Body of pancreas (tissue), 4 donors: ENCODE data around the gene CCDC85C. TPM values are rescaled to one million over a fixed set of nuclear protein-coding genes. Genes with fewer than 3 reads are reported as not detected.

Experiments
- ATAC-seq: fragments of 150-250 bp; one replicate; pipeline ENCODE4 v1.9.1; 2016
- DNase-seq, 4 donors: peaks; one replicate each; pipeline ENCODE4 v3.0.0-alpha.2; 2019
- H3K27ac ChIP-seq, 4 donors: fragments of 200-600 bp; sonication (generic); 1 replicate in 3 of 4; 2 replicates in 1 of 4; pipeline versions ENCODE4 v1.5.1 to v1.6.1; 2016 to 2019; ENCODE audit warnings: mild to moderate bottlenecking in 1 of 4, mixed read lengths in 1 of 4, moderate library complexity in 1 of 4
- H3K27me3 ChIP-seq, 2 donors: fragments of 200-600 bp; sonication (generic); one replicate each; pipeline ENCODE4 v1.6.0; 2016; ENCODE audit warnings: mild to moderate bottlenecking in 1 of 2
- H3K36me3 ChIP-seq, 2 donors: fragments of 200-600 bp; sonication (generic); replicated peaks in 1 of 2; 2 replicates each; pipeline ENCODE4 v1.5.1; 2016; ENCODE audit warnings: low read depth in 2 of 2; ENCODE audit not compliant: insufficient read depth in 1 of 2
- H3K4me1 ChIP-seq: fragments of 200-600 bp; sonication (generic); one replicate; pipeline ENCODE4 v1.6.0; 2016
- H3K4me3 ChIP-seq, 2 donors: fragments of 200-600 bp; sonication (generic); 1 replicate in 1 of 2; 2 replicates in 1 of 2; pipeline ENCODE4 v1.5.1; 2016 to 2019
- H3K9me3 ChIP-seq, 3 donors: fragments of 200-600 bp; sonication (generic); 1 replicate in 2 of 3; 2 replicates in 1 of 3; pipeline ENCODE4 v1.5.1; 2016
- POLR2A ChIP-seq, 3 donors: fragments of 450-650 bp; IDR thresholded peaks; one replicate each; pipeline ENCODE4 v1.6.1; 2016; ENCODE audit warnings: antibody characterized with exemption in 3 of 3, mild to moderate bottlenecking in 2 of 3
- WGBS, 2 donors: methylation state at CpG; one replicate each; pipeline ENCODE4 v1.1.5; 2017; 5-methylcytosine and 5-hydroxymethylcytosine counted together
- intact Hi-C: fragments of 100-400 bp; cut with DNase I; formaldehyde crosslinking; loops from one replicate; pipeline ENCODE4 v1.15.1; 2023
- total RNA-seq, 2 donors: library from RNA; depleted of rRNA; stranded (reverse); fragments of >200 nt; gene quantifications; one replicate each; pipeline ENCODE4 v1.1.0, GENCODE V29; 2016
- TF ChIP-seq, protein P1 (sequence below), 7 experiments: fragments of 450-650 bp in 4 of 7; fragments of 200-600 bp in 3 of 7; sonication (generic) in 3 of 7; IDR thresholded peaks; one replicate each; pipeline ENCODE4 v1.5.1; 2016 to 2019; ENCODE audit warnings: antibody characterized with exemption in 7 of 7

CCDC85C gene
- total RNA-seq, 2 donors from 2014 or later, result 8.9 to 10.1 TPM

DNA sequence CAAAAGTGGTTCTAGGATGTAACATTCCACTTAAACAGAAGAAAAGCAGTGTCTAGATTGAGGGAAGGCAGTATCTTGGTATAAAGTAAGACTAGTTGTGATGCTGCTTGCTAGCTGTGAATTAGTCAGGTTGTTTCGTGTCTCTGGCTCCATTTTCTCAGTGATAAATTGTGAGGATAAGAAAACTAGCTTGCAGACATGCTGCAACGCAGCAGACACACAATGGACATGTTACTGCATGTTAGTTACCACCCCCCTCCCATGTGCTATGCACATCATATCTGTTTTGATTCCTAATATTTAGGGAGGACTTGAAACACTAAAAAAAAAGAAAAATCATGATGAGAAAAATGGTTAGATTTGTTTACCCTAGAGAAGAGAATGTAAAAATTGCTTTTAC lies 119.9 kb downstream of the CCDC85C start:
- 24 to 29% methylated on average over 2 of the region's 2 CpGs for WGBS, 2 donors

DNA sequence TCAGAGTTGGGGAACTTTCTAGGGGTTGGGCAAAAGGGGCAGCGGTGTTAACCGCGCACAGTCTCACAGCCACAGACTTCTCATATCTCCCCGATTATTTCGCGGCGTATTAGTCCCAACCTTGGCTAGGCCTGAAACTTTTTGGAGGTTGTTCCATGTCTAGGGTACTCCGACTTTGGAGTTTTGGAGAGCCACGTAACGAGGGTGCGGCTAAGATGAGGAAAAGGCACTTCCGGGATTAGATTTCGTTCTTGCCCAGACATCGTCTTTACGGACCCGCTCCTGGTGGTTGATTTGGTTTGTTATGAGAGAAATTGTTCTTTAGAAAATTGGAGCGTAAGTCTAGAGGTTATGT lies 122.3 kb downstream of the CCDC85C start:
- H3K9me3 ChIP-seq, result no peaks in the 10 kb centered on the region
- H3K4me1 ChIP-seq, result peaks cover 30% of the 10 kb centered on the region
- DNase-seq (peak in 2 of 4 donors; percentile 13 to 16), ATAC-seq (no peak)
- intact Hi-C loops, result no loop called here
- 0 to 1% methylated on average over 17 of the region's 17 CpGs for WGBS, 2 donors
- TF ChIP-seq, protein P1, sequence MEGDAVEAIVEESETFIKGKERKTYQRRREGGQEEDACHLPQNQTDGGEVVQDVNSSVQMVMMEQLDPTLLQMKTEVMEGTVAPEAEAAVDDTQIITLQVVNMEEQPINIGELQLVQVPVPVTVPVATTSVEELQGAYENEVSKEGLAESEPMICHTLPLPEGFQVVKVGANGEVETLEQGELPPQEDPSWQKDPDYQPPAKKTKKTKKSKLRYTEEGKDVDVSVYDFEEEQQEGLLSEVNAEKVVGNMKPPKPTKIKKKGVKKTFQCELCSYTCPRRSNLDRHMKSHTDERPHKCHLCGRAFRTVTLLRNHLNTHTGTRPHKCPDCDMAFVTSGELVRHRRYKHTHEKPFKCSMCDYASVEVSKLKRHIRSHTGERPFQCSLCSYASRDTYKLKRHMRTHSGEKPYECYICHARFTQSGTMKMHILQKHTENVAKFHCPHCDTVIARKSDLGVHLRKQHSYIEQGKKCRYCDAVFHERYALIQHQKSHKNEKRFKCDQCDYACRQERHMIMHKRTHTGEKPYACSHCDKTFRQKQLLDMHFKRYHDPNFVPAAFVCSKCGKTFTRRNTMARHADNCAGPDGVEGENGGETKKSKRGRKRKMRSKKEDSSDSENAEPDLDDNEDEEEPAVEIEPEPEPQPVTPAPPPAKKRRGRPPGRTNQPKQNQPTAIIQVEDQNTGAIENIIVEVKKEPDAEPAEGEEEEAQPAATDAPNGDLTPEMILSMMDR (IDR thresholded peaks at IDR 0.05), result no peak
- H3K36me3 ChIP-seq, result no peaks in the 10 kb centered on the region
- H3K27ac ChIP-seq, result peak overlapping the region; percentile 77 to 96 (median 94)
- peak overlapping the region; percentile 78 to 95 for H3K4me3 ChIP-seq
- H3K27me3 ChIP-seq, result no peaks in the 10 kb centered on the region

More for the DNA sequence above, 119.9 kb downstream of the CCDC85C start:
- H3K9me3 ChIP-seq, result no peaks in the 10 kb centered on the region
- H3K4me3 ChIP-seq, result no peak overlapping the region
- H3K4me1 ChIP-seq, result peaks cover 29% of the 10 kb centered on the region
- no peak for DNase-seq
- intact Hi-C loops, result no loop called here
- H3K36me3 ChIP-seq, result no peaks in the 10 kb centered on the region
- no peak overlapping the region for H3K27ac ChIP-seq
- TF ChIP-seq, protein P1 (IDR thresholded peaks at IDR 0.05), result no peak
- no peak for TF ChIP-seq POLR2A (IDR thresholded peaks at IDR 0.05)
- no peaks in the 10 kb centered on the region for H3K27me3 ChIP-seq
- ATAC-seq, result no peak

DNA sequence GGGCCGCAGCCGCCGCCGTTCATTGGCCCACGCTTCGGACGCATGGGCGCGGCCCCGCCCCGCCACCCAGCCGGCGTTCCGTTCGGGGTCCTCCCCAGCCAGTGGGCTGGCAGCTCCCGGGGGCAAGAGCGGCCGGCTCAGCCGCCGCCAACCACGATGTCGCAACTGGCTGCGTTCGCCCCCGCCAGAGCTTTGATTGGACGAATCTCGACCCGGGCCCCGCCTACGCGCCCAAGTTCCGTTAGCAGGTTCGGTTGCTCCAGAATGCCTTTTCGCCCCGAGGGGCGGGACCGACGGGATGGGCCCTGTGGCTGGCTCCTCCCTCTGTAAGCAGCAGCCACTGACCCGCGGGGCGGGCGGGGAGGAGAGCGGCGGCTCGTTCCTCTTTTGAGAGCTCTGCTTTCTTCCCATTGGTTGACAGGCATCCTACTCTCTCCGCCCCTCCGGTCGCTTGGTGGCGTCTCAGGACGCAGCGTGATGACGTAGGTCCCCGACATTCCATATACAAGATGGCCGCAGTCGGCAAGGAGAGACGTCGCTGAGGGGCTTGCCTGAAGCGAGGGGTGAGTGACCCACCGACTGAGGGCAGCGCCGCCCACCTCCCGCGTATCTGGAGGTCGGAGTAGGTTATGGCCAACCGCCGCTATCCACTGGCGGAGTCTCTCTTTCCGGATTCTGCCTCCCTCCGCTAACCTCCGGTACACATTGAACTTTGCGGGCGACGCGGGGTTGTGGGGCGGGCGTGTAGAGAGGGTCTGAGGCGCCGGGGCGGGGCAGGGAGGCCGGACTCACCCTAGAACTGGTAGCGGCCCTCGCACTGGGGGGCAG lies 122.9 kb downstream of the CCDC85C start, which contains the start of gene CCNK:
TSS of gene CCNK (plus strand) at position 493 of the 828 bp plus-strand sequence. CDS start 11,269 bp downstream, outside the sequence.
- no peaks in the 10 kb centered on the region for H3K27me3 ChIP-seq
- WGBS, 2 donors, result 0 to 1% methylated on average over 12 to 67 of the region's 82 CpGs
- H3K27ac ChIP-seq, result peak within 1 kb of the TSS; percentile 77 to 96 (median 94)
- ATAC-seq (peak; percentile 92), DNase-seq (peak; percentile 100)
- no peaks in the 10 kb centered on the region for H3K9me3 ChIP-seq
- peak within 1 kb of the TSS; percentile 78 to 95 for H3K4me3 ChIP-seq
- TF ChIP-seq POLR2A (IDR thresholded peaks at IDR 0.05), result peak; percentile 83 to 96 (median 96)
- TF ChIP-seq, protein P1 (IDR thresholded peaks at IDR 0.05), result no peak
- intact Hi-C loops, result no loop called here
- peaks cover 29% of the 10 kb centered on the region for H3K4me1 ChIP-seq
- no peaks in the 10 kb centered on the region for H3K36me3 ChIP-seq

DNA sequence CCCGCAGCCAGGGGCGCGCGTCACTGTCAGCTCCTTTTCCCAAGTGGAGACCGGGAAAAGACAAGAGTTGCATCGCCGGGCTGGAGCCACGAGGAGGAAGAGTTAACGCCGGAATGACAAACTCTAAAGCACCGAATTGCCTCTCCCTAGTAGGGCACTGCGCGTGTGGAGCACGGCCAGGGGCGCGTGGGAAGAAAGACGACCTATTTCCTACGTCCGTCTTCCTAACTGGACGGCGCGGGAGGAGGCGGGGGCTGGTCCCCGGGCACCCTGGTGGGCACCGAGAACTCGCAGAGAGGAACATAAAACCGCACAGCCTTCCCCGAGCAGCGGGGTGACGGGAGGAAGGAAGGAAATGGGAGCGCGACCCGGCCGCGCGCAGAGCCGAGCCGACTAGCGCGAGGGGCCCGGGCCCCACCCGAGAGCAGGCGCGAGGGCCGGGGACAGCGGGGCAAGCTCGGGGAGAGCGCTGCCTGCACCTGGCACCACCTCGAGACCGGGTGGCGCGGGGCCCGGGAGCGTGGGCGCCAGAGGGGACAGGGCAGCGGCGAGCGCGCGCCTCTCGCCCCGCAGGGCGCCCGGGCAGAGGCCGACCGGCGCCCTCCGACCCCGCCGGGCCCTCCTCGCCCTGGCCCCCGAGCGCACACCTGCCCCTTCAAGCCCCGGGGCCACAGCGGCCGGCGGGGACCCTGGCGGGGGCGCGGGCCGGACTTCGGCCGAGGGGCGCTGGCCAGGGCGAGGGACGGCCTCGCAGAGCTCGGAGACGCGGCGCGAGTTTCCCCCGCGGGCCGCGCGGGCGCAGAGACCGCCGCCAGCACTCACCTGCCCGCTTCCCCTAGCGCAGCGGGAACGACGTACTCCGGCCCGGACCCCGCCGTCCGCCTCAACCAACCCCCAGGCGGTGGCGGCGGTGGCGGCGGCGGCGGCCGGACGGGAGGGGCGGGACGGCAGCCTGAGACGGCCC lies 123.8 kb downstream of the CCDC85C start, which contains the start of gene SETD3:
TSS of gene SETD3 (minus strand) at position 954 of the 964 bp plus-strand sequence. CDS start 15,054 bp downstream, outside the sequence.
- Histone ChIP-seq H3K4me3 (peak within 1 kb of the TSS; percentile 78 to 95), H3K27me3 (no peaks in the 10 kb centered on the region), H3K27ac (peak within 1 kb of the TSS; percentile 77 to 96 (median 94)), H3K36me3 (no peaks in the 10 kb centered on the region), H3K9me3 (no peaks in the 10 kb centered on the region), H3K4me1 (peaks cover 33% of the 10 kb centered on the region)
- ATAC-seq (peak; percentile 0), DNase-seq (peak; percentile 48 to 62 (median 58))
- WGBS, 2 donors, result 1% methylated on average over 44 to 53 of the region's 122 CpGs
- TF ChIP-seq POLR2A (IDR thresholded peaks at IDR 0.05), result peak; percentile 21 to 47 (median 39)
- TF ChIP-seq, protein P1 (IDR thresholded peaks at IDR 0.05), result peak in 3 of 7 experiments; percentile 15 to 23 (median 21)
- intact Hi-C loops, result no loop called here
